COR-L47 (cell line): ENCODE measurements around the gene ESYT2.

Experiments used
- DNase-seq: peaks from one replicate; lab custom pipeline; 2025; lab: John Stamatoyannopoulos, UW

The ESYT2 gene

GRCh38 chr7:158766570-158767281 is 62.6 kb downstream of the ESYT2 start:
- no peak for DNase-seq

DNA sequence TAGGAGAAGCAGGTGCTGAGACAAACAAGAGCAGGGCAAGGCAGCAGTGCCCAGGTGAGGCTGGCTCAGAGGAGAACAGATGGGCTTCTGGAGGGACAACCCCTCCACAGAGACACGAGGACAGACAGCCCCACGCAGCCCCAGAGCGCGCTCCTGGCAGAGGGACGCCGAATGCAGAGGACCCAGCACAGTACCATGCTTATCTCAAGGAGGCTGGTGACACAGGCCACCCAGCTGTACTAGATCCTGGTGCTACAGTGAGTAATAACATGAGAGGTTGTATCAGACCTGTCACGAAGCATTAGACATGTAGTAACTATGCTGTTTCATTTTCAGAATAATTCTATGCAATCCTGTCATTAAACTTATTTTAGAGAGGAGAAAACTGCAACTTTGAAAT is 64.3 kb downstream of the ESYT2 start:
- no peak for DNase-seq

GRCh38 chr7:158763454-158764033 is 65.8 kb downstream of the ESYT2 start:
- no peak for DNase-seq

- no peak for DNase-seq
Measured at GRCh38 chr7:158761945-158762344, 67.4 kb downstream of the ESYT2 start.

- DNase-seq = no peak
Measured at GRCh38 chr7:158760936-158761335, 68.4 kb downstream of the ESYT2 start.

GRCh38 chr7:158760445-158760764 is 68.9 kb downstream of the ESYT2 start:
- no peak for DNase-seq

DNA sequence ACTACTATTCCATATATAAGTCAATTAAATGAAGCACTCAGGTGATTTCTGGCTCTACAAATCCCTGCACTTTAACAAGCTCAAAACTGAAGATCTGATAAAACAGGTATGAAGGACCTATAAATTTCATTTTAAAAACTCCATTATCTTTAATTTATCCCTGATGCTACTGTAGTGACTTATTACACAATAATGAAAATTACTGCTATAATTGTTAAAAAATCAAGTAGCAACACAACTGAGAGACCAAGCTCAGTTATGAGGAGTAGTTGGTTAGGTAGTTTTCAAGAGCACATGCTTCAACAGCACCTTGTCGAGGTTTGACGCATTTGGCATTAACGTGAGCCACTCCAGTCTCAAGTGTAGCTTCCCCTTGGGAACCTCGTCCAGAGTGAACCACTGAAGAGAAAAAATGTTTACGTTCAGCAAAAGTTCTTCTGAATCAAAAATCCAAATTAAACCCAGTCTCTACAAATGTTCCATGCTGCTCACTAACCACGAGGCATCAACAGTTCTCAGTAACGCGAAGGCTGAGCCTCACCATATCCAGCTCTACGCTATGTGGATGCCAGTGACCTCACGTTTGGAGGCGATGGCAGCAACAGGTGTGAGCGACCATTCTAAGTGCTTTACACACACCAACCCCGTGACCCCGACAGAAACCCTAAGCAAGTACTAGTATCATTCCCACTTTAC is 69.4 kb downstream of the ESYT2 start:
- DNase-seq = no peak

DNA sequence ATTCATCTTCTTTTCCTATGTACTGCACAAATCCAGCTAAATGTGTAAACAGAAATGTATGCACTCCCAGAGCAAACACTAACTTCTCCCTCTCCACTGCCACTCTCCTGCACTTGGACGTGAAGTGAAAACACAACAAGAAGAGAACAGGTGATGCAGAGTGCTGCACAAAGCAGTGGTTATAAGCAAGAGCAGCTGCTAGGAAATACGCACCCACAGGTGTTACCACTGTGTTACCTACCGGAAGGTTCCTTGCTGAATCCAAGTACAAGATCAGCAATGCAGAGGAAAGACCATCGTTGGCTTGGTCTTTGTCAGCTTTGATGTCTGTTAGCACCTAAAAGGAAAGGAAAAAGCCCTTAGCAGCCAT is 70.1 kb downstream of the ESYT2 start:
- DNase-seq = no peak

GRCh38 chr7:158758586-158759244 is 70.6 kb downstream of the ESYT2 start:
- DNase-seq = no peak

DNA sequence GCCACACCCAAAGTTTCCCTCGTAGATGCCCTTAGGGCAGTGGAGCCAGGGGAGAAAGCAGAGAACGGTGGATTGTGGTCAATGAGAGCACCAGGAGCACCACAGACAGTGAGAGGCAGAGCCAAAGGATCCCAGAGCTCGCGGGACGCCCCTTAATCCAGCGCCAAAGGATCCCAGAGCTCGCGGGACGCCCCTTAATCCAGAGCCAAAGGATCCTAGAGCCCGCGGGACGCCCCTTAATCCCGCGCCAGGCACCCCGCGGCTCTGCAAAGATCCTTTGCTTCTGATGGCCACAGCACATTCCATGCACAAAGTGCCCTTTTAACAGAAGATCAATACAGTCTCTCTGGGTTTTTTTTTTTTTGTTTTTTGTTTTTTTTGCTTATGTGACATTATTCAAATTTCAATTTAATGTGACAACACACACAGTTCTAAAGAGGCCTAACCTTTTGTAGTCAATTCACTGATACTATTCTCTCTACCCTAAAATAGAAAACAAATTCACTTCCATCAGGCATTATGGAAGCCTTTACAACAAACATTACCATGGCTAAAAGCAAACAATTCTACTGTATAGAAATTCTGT is 71.8 kb downstream of the ESYT2 start:
- no peak for DNase-seq

- no peak for DNase-seq
Measured at GRCh38 chr7:158754746-158755444, 74.4 kb downstream of the ESYT2 start.

DNA sequence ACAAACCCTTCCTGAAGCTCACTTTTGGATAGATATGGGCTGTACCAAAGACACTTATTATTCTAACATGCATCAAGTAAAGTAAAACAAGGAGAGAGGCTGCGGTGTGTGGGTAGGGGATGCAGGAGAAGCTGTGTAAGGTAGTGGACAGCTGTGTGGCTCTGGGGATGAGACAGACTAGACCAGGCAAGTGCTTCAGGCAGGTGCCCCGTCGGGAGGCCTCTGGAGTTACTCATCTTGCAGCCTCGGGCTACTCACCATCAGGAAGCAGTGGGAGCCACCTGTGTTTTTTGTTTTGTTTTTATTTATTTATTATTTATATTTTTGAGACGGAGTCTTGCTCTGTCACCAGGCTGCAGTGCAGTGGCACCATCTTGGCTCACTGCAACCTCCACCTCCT is 75.4 kb downstream of the ESYT2 start:
- no peak for DNase-seq

DNA sequence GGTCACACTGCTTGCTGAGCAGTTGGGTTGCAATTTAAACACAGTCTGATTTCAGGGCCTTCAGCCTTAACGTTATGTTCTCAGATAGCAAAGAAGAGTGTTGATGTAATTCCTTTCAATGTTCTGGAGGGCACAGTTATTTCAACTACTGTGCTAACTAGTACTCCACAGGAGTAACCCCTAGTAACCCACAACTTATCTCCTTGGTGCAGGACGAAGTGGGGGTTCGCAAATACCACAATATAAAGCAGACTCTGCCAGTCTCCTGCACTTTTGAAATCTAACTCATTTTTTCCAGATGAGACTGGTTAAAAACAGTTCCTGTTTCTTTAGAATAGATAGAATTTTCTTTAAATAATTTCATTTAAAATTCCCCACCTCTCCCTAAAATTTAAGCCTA is 77.6 kb downstream of the ESYT2 start:
- no peak for DNase-seq

- DNase-seq = no peak
Measured at GRCh38 chr7:158751199-158751598, 78.1 kb downstream of the ESYT2 start.

- DNase-seq = no peak
Measured at GRCh38 chr7:158750702-158751101, 78.6 kb downstream of the ESYT2 start.

GRCh38 chr7:158749396-158749795 is 79.9 kb downstream of the ESYT2 start:
- DNase-seq = no peak

DNA sequence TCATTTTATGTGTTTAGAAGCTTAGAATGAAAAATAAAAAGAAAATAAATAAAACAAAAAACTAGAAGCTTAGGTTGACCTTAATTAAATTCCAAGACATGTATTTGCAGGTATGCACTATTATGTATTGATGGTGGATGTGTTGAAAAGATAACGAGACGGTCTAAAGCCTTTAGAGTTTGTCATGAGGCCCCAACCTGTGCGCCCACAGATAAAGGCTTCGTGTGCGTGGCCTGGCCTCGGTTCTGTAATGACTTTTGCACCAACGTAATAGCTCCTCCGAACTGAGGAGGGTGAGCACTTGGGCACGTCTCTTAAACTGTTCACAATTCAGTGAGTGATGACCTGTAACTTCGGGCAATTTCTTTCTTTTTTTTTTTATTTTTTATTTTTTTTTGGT is 81.0 kb downstream of the ESYT2 start:
- no peak for DNase-seq

DNA sequence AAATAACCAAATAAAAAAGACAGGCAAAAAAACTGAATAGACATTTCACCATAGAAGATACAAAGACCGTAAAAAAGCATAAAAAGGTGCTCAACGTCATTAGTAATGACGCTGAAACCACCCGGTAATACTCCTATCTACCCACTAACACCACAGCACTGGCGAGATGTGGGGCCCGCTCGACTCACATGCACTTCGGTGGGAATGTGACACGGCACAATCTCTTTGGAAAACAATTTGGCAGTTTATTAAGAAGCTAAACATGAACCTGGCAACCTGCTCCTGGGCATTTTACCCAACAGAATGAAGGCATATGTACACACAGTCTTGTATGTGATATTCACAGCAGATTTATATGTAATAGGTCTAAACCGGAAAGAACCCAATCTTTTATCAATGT is 81.9 kb downstream of the ESYT2 start:
- DNase-seq = no peak

DNA sequence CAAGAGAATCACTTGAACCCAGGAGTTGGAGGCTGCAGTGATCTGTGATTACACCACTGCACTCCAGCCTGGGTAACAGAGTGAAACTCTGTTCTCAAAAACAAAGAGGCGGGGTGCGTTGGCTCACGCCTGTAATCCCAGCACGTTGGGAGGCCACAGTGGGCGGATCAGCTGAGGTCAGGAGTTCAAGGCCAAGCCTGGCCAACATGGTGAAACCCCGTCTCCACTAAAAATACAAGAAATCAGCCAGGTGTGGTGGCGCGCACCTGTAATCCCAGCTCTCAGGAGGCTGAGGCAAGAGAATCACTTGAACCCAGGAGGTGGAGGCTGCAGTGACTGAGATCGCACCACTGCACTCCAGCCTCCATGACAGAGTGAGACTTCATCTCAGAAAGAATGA is 82.4 kb downstream of the ESYT2 start:
- DNase-seq = no peak

DNA sequence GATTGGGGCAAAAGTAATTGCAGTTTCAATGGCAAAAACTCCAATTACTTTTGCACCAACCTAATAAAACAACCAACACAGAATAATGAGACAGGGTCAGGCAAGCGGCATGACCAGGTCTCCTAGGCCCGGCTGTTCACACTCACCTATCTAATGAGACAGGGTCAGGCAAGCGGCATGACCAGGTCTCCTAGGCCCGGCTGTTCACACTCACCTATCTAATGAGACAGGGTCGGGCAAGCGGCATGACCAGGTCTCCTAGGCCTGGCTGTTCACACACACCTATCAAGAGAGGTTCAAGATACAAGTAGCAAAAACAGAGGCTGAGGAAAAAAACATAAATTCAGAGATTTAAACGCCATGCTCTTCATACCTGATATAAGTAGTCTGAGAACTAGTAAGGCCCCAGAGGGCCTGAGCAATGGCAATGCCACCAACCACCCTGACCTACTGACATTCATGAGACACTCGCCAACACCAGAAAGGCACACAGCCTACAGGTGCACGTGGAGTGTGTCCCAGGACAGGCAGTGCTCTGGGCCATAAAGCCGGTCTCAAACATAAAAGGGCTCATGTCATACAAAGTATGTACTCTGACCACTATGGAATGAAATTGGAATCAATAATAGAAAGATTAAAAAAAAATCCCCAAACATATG is 84.1 kb downstream of the ESYT2 start:
- DNase-seq = no peak

DNA sequence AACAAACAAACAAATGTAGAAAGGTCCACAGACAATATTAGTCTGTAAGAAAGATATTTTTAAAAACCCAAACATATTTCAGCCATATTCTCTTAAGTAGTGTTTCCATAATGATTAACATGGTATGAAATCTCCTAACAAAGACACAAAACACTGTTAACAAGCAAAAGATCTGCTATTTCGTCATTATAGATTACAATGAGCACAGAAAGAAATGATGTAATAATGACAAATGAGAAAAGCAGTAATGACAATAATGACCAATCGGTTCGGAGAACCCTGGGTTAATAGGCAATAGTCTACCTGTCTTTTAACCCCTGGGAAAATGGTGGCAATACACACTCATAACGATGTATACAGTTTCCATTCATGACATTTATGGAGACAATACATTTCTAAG is 85.2 kb downstream of the ESYT2 start:
- DNase-seq = no peak

GRCh38 chr7:158743219-158743618 is 86.1 kb downstream of the ESYT2 start:
- DNase-seq = no peak
